Panc1 (cell line): ENCODE data around the gene PACRGL. TPM values are rescaled to one million over a fixed set of nuclear protein-coding genes. Genes with fewer than 3 reads are reported as not detected.

ENCODE experiments used
- ATAC-seq: fragments of 200-7000 bp; cut with Tn5 transposase; 2 replicates; pipeline ENCODE4 v1.9.1; 2020; ENCODE audit warnings: mild to moderate bottlenecking, moderate library complexity
- BruUV-seq: library from RNA; stranded (reverse); fragments of 400-500 nt; replicated peaks from 2 replicates; lab custom pipeline; 2021; lab: Mats Ljungman, UMichigan
- CTCF ChIA-PET: fragments of 300-600 bp; sonication (Branson Sonifier 250); formaldehyde crosslinking; loops from one replicate; lab custom pipeline; 2022; ENCODE audit warnings: antibody characterized with exemption; lab: Charles Lee
- POLR2A ChIA-PET: fragments of 300-600 bp; sonication (Branson Sonifier 250); formaldehyde crosslinking; loops from one replicate; lab custom pipeline; 2022; ENCODE audit warnings: antibody characterized with exemption; lab: Charles Lee
- DNase-seq: peaks from one replicate; pipeline ENCODE4 v3.0.0-alpha.2; 2010; ENCODE audit warnings: low read depth, low spot score
- H3K27ac ChIP-seq: 2 replicates; pipeline ENCODE4 v1.5.1; 2011; ENCODE audit warnings: mild to moderate bottlenecking, low read length, inconsistent platforms
- H3K27me3 ChIP-seq: fragments of 200-500 bp; sonication (Bioruptor generic); 2 replicates; pipeline ENCODE4 v1.6.0; 2014; ENCODE audit warnings: low read length, inconsistent platforms; ENCODE audit not compliant: control insufficient read depth, insufficient read depth
- H3K36me3 ChIP-seq: fragments of 200-500 bp; sonication (Bioruptor generic); 2 replicates; pipeline ENCODE4 v1.5.1; 2014; ENCODE audit warnings: inconsistent platforms, mild to moderate bottlenecking, low read length, moderate library complexity; ENCODE audit not compliant: control insufficient read depth, insufficient read depth
- H3K4me1 ChIP-seq: 2 replicates; pipeline ENCODE4 v1.5.1; 2011; ENCODE audit warnings: inconsistent platforms, mild to moderate bottlenecking, low read length, moderate library complexity; ENCODE audit not compliant: control insufficient read depth, insufficient read depth
- H3K4me3 ChIP-seq, 2 experiments: 2 replicates each; pipeline ENCODE4 v1.5.1; 2011 to 2012; ENCODE audit warnings: low read depth in 2 of 2, low read length in 2 of 2, mild to moderate bottlenecking in 2 of 2, inconsistent platforms in 1 of 2, moderate library complexity in 1 of 2
- H3K9me3 ChIP-seq: fragments of 200-500 bp; sonication (Bioruptor generic); 2 replicates; pipeline ENCODE4 v1.5.1; 2014; ENCODE audit warnings: low read depth, mild to moderate bottlenecking, inconsistent platforms, low read length, moderate library complexity; ENCODE audit not compliant: control insufficient read depth, insufficient read depth
- CTCF ChIP-seq: fragments of 450-650 bp; IDR thresholded peaks from 2 replicates; pipeline ENCODE4 v1.5.1; 2017; ENCODE audit warnings: mild to moderate bottlenecking
- POLR2AphosphoS5 ChIP-seq: IDR thresholded peaks from 2 replicates; pipeline ENCODE4 v1.6.1; 2012; ENCODE audit warnings: mild to moderate bottlenecking, low read depth, low read length, moderate library complexity
- SIN3A ChIP-seq: IDR thresholded peaks from 2 replicates; pipeline ENCODE4 v1.6.1; 2012; ENCODE audit warnings: low read depth, mild to moderate bottlenecking, low read length, moderate library complexity, borderline replicate concordance; ENCODE audit not compliant: insufficient read depth
- TCF7L2 ChIP-seq: IDR thresholded peaks from 2 replicates; pipeline ENCODE4 v1.6.1; 2011; ENCODE audit warnings: mild to moderate bottlenecking, low read depth, low read length, inconsistent platforms
- in situ Hi-C: cut with HindIII; loops from 2 replicates; pipeline ENCODE4 v1.10.0; 2016; ENCODE audit warnings: low sequenced_read_pairs, low pct_unique_long_range_greater_than_20kb
- intact Hi-C: fragments of 100-400 bp; cut with micrococcal nuclease; formaldehyde crosslinking; loops from one replicate; pipeline ENCODE4 v1.10.0; 2022; ENCODE audit not compliant: unreplicated experiment
- total RNA-seq: library from RNA; stranded (reverse); gene quantifications from one replicate; pipeline ENCODE4 v1.2.1, GENCODE V29; 2021; ENCODE audit not compliant: unreplicated experiment
- TF ChIP-seq, protein P1 (sequence below), 2 experiments: IDR thresholded peaks; 2 replicates each; pipeline ENCODE4 v1.6.1; 2011 to 2012; ENCODE audit warnings: low read depth in 2 of 2, control low read depth in 1 of 2, low read length in 1 of 2, mild to moderate bottlenecking in 1 of 2, moderate library complexity in 1 of 2; ENCODE audit not compliant: insufficient read depth in 1 of 2

PACRGL gene
- total RNA-seq, 1 experiment from 2014 or later = 10.4 TPM

DNA sequence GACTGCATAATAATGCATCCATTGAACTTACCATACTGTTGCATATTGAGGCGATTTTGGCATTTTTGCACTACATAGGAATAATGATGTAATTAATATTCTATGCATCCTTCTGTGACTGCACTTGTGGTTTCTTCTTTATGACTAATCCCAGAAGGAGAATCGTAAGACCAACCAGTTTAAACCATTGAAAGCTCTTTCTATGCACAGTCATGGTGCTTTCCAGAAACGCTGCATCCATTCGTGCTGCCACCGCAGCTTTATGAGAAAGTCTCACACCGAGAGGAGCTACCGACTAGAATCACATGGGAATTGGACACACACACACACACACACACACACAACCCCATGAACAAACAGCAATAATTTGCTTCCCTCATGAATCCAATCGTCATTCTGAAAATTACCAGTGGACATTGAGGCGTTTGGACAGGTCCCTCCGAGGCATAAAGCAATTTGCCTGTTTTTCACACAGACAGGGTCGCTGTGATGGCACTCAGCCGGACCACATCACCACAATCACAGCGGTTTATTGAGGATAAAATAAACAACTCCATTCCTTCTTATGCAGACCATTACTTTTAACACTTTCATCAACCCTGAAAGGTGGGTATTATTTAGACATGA, 64.2 kb downstream of the PACRGL start:
- ChIA-PET POLR2A (no interaction called here), CTCF (interaction anchor here (0.6 kb wide), 1 partner anchor 121 kb away, joined by 3 read pairs; no protein-coding TSS in a partner anchor)
- intact Hi-C loops = no loop called here
- DNase-seq (no peak), ATAC-seq (no peak)
- no TSS peak for BruUV-seq
- Histone ChIP-seq H3K27me3 (no peaks in the 10 kb centered on the region), H3K9me3 (no peaks in the 10 kb centered on the region), H3K4me3 (no peak overlapping the region), H3K27ac (no peak overlapping the region), H3K36me3 (no peaks in the 10 kb centered on the region), H3K4me1 (no peaks in the 10 kb centered on the region)
- in situ Hi-C loops = no loop called here
- TF ChIP-seq, protein P1, sequence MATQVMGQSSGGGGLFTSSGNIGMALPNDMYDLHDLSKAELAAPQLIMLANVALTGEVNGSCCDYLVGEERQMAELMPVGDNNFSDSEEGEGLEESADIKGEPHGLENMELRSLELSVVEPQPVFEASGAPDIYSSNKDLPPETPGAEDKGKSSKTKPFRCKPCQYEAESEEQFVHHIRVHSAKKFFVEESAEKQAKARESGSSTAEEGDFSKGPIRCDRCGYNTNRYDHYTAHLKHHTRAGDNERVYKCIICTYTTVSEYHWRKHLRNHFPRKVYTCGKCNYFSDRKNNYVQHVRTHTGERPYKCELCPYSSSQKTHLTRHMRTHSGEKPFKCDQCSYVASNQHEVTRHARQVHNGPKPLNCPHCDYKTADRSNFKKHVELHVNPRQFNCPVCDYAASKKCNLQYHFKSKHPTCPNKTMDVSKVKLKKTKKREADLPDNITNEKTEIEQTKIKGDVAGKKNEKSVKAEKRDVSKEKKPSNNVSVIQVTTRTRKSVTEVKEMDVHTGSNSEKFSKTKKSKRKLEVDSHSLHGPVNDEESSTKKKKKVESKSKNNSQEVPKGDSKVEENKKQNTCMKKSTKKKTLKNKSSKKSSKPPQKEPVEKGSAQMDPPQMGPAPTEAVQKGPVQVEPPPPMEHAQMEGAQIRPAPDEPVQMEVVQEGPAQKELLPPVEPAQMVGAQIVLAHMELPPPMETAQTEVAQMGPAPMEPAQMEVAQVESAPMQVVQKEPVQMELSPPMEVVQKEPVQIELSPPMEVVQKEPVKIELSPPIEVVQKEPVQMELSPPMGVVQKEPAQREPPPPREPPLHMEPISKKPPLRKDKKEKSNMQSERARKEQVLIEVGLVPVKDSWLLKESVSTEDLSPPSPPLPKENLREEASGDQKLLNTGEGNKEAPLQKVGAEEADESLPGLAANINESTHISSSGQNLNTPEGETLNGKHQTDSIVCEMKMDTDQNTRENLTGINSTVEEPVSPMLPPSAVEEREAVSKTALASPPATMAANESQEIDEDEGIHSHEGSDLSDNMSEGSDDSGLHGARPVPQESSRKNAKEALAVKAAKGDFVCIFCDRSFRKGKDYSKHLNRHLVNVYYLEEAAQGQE (IDR thresholded peaks at IDR 0.05; ENCODE audit: insufficient read depth in 1 of 2, low read depth in 2 of 2, low read length in 1 of 2) = no peak
- TF ChIP-seq SIN3A = no peak
- no peak for TF ChIP-seq POLR2AphosphoS5
- TF ChIP-seq TCF7L2 = no peak
- no peak for TF ChIP-seq CTCF

DNA sequence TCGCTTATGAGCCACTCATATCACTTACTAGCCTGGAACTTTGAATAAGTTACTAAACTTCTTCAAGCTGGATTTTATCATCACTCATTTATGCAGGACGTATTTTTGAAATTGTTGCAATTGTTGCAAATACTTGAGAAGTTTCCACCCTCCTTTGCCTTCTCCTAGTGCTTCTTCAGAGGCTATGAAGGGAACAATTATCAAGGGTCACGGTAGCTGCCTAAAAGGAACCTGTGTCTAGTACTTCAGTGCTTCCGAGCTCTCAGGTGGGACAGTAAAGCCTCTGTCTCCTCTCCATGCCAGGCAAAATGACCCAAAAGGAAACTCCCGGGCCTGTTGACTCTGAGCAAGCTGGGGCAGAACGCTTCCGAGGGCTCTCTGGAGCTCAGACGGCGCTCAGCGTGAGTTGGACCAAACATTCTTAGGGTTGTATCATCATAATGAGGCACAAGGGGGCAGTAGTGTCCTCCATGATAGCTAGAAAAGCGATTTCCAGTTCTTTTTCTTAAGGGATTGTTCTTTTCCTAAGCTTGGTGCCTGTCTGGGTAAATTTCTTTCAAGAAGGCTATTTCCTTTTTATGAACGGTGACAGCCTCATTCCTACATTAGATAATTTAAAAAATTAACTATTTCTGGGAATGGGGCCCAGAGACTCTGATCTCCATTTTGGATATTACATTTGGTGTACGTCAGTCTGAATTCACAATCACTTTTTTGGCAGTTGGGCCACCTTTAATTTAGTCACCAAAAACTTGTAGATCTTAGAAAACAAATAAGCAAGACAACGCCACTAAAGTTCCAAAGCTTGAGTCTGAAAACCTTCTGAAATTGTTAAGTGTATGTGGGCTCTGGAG, 73.1 kb downstream of the PACRGL start:
- TF ChIP-seq CTCF = peak; percentile 73
- TF ChIP-seq TCF7L2 = no peak
- TF ChIP-seq, protein P1 (IDR thresholded peaks at IDR 0.05; ENCODE audit: insufficient read depth in 1 of 2, low read depth in 2 of 2, low read length in 1 of 2) = no peak
- H3K27ac ChIP-seq = no peak overlapping the region
- intact Hi-C loops = loop anchor here (2.0 to 10.0 kb wide), 3 partner anchors 361 to 991 kb away; no protein-coding TSS in a partner anchor
- ATAC-seq (peak; percentile 78; the same call in 1 of the 2 replicates), DNase-seq (peak; percentile 15)
- H3K4me1 ChIP-seq = no peaks in the 10 kb centered on the region
- no peaks in the 10 kb centered on the region for H3K9me3 ChIP-seq
- no TSS peak for BruUV-seq
- ChIA-PET POLR2A (no interaction called here), CTCF (interaction anchor here (0.5 to 1.3 kb wide), 5 partner anchors 54 to 697 kb away, joined by 3 to 8 read pairs (median 3); no protein-coding TSS in a partner anchor)
- H3K4me3 ChIP-seq = no peak overlapping the region
- in situ Hi-C loops = no loop called here
- H3K36me3 ChIP-seq = no peaks in the 10 kb centered on the region
- no peaks in the 10 kb centered on the region for H3K27me3 ChIP-seq
